Stimulated activated CD4-positive, alpha-beta T cell treated with anti-CD3 and anti-CD28 coated beads, Interleukin-15, amount 100 ng/mL, for 24 hours (primary cell): ENCODE data around the gene WNT7B.

Source experiments
- DNase-seq: peaks from one replicate; pipeline ENCODE4 v3.0.0-alpha.2; 2020

Gene WNT7B

DNA sequence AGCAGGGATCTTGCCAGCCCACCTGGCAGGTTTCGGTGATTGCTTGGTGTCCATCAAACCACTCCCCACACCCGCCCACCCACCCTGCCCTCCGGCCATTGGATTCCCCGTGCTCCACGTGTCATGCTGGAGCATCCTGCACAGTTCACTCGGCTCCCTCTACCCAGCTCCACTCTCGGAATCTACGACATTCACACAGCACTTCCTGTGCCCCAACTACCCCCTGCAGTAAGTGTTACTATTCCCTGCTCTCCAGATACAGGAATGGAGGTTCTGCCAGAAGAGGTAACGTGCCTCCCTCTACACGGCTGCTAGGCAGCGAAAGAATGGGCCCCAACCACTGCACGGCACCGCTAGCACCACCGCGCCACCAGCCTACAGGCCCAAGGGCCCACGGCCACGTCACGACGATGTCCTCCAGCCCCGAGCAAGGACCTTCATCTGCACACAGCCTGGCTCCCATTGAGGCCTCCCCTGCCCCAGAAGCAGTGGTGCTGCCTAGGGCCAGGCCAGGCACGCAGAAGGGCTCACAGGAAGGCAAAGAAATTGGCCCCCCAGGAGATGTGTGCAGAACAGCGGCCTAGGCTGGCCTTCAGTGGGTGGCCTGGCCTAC, 27.6 kb downstream of the WNT7B start:
- no peak for DNase-seq

DNA sequence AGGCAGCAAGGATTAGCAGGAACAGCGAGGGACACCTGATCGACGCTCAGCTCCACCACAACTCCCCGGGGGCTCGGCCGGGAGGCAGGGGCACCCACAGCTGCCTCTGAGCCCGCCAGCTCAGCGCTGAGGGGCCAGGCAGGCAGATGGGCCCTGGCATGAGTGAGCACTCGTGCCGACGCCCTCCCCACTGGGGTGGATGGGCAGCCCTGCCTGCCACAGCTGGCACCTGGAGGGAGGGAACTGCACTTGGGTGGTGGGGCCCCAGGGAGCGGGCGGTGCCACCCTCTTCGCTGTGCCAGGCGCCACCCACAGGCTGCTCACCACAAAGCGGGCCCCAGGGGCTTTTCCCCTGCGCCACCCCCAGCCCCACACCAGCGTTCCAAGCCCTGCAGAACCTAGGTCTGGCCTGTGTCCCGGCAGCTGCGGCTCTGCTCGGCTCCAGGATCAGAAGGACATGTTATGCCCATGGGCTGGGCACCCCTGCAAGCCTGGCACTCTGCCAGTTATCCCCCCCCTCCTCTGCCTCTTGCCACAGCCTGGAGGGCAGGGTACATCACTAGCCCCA, 28.8 kb downstream of the WNT7B start:
- DNase-seq = no peak

DNA sequence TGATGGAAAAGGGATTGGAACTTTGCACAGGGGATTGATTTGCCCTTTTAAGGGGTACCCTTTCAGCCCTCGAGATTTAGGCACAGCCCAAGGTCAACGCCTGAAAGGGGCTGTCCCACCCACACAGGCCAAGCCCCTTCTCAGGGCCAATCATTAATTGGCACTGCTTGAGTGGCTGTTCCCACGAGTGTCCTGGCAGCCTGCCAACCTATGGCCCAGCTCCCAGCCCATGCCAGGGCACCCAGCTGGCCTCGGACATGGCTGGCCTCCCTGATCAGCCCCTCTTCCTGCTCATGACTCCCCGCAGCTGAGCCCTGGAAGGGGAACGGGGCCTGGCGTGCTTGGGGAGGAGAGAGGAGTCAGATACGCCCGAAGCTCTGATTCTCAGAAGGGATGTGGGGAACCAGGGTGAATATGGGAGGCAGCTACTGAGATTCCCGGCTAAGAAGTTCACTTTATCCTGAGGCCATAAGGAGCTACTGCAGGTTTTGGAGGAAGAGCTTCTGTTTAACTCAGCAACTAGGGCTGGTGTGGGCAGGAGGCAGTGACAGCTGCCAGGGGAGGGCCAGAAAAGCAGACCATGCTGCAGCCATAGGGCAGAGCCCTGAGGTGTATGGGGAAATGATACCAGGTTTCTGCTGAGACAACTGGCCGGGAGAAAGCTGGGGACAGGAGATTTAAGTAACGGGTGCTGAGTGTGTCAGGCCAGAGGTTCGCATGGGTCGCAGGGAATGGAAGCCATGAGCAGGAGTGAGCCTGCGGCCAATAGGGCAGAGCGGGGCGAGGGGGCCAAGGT, 30.0 kb downstream of the WNT7B start:
- no peak for DNase-seq

DNA sequence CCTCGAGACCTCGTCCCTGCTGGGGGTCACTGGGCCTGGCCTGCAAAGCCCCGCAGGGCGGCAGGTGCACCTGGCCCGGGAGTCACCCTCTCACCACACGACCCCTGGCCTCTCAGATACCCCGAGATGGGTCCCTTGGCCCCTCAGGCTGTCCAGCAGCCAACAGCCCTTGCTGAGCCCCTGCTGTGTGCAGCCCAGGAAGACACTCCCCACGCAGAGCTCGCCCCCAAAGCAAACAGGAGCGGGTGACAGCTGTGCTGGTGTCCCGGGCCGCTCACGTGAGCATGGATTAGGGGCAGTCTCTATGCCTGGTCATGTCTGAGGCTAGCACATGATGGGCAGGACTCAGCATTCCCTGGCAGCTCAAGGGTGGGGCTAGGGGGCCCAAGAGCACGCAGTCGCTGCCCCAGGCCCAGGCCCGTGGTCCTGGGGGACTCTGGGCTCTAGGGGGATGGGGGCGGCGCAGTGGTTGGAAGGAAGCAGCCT, 31.3 kb downstream of the WNT7B start:
- no peak for DNase-seq

DNA sequence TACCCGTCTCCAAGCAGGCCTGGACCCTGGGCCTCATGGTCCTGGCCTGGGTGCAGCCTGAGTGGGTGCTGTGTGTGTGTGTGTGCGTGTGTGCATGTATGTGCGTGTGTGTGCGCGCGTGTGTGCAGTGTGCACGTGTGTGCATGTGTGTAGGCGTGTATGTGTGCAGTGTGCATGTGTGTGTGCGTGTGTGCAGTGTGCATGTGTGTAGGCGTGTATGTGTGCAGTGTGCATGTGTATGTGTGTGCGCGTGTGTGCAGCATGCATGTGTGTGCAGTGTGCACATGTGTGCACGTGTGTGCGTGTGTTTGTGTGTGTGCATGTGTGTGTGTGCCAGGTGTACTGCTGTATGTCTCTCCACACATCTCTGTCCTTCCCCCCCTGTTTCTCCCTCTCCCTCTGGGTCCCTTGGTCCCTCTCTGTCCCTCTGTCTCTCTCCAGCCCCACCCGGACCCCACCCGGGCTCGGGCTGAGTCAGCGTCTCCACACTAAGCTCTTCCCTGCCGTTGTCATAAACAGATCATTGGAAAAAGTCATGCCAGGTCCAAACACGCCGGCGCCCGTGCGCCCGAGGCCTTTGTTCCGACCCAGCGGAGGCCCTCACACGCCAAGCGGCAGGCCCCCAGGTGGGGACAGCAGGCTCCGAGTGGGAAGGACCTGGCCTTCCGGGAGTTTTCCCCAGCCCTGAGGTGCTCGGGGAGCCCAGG, 34.0 kb downstream of the WNT7B start:
- DNase-seq = no peak

DNA sequence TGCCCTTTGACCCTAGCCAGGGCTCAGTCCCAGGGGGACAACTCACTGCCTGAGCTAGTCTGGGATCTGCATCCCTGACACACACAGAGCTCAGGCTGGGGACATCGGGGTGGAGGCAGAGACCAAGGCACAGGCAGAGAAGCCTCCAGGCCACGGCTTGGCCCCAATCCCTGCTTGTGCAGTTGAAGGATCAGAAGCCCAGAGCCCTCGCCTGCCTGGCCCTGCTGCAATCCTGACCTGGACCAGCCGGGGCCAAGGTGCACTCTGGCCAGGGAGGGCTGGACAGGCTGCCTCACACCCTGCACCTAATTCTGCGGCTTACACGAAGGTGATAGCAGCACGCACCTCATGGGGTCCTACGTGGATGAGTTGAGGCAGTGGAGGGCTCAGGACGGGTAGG, 34.6 kb downstream of the WNT7B start:
- no peak for DNase-seq

DNA sequence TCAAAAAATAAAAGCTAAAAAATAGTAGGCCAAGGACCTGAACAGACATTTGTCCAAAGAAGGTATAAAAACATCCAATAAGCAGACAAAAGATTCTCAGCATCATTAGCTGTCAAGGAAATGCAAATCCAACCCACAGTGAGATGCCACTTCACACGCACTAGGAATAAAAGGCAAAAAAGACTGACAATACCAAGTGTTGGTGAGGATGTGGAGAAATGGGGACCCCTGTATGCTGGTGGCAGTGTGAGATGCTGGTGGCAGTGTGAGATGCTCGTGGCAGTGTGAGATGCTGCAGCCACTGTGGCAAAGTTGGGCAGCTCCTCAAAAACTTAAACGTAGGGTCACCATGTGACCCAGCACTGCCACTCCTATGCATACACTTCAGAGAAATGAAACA, 38.0 kb downstream of the WNT7B start:
- no peak for DNase-seq

DNA sequence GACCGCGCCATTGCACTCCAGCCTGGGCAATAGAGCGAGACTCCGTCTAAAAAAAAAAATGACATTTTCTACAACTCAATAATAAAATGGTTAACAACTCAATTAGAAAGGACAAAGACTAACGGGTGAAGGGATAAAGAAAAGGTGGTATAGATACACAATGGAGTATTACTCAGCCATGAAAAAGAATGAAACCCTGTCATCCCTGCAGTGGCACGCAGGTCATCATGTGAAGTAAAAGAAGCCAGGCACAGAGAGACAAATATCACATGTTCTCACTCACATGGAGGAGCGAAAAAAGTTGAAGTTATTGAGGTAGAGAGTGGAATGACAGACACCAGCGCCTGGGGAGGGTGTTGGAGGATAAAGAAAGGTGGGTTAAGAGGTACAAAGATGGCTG, 39.0 kb downstream of the WNT7B start:
- DNase-seq = no peak

DNA sequence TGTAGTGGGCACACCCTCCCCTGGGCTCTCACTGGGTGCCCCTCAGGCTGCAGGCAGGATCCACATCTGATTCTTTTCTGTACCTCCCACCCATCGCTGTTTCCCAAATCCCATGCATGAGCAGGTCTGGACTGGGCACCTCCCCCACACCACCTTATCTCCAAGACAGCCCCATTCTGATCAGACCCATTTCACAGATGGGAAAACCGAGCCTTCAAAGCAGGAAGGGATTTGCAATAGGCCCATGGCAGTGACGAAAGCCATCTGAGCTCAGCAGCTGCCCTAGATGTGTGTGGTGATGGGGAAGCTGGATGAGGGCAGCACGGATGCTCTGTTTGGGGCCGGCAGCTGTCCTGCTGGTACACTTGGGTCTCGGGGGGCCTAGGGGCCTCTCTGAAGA, 41.4 kb downstream of the WNT7B start:
- no peak for DNase-seq

DNA sequence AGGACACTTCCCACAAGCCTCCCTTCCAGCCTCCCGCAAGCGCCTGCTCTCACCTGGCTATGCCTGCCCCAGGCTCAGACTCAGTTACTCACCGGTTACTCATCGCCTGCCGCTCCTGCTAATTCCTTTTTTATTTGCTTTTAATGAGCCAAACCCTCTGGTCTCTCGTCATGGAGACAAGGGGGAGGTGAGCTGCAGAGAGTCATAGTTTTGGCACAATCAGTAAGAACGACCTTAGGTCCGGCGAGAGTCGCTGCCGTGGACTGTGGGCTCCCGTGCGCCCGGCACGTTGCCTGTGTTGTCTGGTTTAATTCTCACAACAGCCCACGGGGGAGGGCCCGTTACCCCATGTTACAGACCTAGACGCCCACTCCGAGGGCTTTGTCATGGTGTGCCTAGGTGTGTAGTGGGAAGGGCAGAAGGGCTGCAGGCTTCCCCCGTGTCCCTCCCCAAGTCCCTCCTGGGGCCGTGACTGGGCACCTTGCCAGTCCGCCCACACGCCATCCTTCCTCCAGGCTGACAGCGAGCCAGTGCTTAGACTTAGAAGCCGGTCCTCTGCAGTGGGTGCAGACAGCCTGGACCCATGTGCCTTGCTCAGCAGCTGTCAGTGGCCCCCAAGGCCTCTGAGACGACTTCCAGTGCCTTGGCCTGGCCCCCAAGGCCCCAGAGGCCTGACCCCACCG, 42.2 kb downstream of the WNT7B start:
- no peak for DNase-seq

DNA sequence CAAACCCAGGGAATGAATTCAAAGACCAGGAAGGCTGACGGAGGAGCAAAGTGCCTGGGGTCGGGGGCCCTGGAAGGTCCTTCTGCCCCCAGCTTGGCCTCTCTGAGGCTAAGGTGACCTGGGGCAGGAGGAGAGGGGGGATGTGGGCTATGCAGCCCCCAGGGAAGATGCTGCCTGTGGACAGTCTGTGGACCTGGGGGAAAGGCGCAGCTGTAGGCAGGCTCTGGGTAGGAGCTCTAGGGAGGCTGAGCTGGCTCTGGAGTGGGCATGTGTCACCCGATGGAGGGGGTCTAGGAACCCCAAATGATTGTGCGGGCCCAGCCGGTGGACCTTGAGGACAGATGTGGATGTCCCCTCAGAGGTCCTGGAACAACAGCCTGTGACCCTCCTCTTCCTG, 42.8 kb downstream of the WNT7B start:
- DNase-seq = no peak

DNA sequence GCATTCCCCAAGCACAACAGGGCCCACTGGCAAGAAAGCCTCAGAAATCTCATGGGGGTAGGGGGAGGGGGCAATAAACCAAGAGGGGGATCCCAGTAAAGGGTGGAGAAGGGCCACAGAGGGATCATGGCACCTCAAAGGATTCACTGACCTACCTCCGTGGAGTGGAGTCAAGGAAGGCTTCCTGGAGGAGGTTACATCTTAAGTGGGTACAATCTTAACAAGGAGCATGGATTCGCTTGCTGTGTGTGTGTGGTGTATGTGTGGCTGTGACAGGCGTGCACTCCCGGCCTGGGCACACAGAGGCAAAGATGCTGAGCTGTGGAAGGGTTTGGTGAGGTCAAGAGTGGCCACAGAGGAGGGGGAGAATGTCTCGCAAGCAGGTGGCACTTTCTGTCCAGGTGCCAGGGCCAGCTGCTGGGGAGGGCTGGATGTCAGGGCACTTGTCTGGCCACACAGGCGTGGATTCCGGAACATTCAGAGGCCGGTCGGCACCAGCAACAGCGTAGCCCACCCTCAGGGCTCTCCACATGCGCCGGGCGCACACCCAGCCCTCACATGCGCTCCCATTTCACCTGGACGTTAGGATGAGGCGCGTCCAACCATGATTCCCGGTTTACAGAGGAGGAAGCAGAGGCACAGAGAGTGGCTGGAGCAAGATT, 43.3 kb downstream of the WNT7B start:
- DNase-seq = no peak

DNA sequence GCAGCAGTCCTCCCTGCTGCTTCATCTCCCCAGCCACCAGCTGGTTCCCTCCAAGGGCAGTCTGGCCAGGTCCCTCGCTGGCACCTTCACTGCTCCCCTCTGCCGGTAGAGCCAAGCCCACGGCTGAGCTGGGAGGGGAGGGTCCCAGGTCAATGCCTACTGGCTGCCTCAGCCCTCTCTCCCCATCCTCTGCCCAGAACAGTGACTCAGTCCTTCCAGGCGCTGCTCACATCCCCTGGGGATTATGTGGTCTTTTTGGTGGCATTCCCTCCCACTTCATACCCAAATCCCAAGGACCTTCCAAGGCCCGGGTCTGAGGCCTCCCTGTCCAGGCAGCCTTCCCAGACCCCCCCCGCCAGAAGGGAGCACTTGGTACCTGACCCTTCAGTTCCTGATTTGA, 44.9 kb downstream of the WNT7B start:
- no peak for DNase-seq

DNA sequence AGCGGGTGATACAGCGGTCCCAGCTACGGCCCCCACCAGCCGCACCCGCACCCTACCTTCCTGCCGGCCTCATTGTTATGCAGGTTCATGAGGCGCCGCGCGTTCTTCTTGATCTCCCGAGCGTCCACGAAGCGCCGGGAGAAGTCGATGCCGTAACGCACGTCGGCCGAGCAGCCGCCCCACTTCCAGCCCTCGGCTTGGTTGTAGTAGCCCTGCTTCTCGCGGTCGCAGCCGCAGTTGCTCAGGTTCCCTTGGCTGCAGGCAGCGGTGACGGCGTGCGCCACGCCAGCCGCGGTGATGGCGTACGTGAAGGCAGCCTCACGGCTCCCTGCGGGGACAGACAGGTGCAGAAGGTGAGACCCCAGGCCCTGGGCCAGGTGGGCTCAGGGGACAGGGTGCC, 45.9 kb downstream of the WNT7B start:
- no peak for DNase-seq

DNA sequence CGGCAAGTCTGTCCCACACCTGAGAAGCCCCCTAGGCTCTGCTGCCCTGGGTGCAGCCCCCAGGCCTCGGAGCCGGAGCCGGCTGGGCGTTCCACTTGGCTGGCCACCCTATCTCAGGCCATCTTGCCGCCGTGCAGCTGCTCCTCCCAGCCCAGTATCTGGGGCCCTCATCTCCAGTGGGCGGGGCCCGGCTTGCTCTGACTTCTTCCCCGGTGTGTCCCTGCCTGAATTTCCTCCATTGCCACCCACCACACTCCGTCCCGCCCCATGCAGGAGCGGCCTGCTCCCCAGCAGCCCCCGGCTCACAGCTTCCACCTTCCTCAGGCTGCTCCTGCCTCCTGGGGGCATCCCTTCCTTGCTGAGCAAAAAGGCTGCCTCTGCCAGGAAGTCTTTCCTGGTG, 46.6 kb downstream of the WNT7B start:
- no peak for DNase-seq

DNA sequence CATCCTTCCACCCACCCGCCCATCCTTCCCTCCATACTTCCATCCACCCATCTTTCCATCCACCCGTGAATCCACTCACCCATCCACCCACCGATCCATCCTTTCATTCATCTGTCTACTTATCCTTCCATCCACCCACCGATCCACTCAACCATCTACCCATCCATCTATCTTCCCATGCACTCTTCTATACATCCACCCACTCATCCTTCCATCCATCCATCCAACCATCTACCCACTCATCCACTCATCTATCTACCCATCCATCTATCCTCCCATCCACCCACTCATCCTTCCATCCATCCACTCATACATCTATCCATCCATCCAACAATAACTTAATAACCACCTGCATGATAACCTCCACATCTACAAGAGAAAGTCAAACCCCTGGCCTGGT, 47.3 kb downstream of the WNT7B start:
- no peak for DNase-seq

DNA sequence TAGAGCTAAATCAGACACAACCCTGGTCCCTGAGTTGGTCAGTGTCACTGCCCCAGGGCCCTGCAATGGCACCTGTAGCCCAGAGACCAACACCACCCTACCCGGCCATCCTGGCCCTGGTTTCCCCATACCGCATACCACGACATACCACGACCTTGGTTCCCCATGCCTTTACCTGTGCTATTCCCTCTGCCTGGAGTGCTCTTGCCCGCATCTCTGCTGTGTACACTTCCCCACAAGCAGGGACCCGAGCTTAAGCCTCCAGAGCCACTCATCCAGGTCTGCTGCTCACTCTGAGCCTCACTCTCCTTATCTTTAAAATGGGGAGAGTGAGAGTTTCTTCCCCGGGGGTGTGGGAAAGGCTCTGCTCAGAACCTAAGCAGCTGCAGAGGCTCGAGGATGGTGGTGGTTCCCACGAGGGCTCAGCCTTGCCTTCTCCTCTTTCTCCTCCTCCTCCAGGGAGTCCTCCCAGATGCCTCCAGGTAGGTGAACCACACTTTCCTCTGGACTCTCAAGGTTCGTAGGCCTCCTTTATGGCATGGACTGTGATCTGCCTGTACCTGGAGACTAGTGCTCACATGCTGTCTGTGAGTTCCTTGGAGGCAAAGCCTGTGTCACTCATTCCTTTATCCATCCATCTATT, 48.1 kb downstream of the WNT7B start:
- no peak for DNase-seq

DNA sequence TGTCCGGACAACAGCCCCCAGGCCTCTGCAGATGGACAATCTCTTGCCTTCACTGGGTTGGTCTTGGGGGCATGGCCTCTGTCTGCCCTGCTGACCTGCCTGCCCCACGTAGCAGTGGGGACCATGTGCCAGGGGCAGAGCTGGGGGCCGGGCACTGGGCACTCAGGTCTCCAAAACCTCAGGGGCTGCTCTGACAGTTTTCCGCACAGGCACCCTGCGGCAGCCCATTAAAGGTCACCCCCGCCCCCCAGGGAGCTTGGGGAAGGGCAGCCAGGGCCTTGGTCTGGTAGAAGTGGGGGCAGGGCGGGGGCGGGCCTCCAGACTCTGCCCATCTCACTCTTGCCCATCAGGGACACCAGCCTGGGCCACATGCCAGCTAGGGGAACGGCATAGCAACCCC, 49.9 kb downstream of the WNT7B start:
- DNase-seq = no peak

DNA sequence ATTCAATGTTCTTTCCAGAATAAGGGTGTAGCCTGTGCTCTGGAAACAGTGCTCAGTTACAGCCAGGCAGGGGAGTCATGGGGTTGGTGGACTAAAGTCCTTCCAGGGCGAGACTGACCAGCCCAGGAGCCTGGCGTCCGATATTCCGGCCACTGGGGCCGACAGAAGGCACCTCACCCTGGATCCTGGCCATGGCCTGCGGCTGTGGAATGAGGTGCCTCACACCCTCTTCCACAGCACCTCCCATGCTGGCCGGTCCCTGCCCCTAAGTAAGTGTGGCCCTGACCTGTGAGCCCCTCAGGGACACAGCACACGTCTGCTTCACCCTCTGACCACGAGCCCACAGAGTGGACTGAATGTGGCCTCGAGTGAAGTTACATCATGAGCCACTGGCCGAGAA, 50.5 kb downstream of the WNT7B start:
- no peak for DNase-seq

DNA sequence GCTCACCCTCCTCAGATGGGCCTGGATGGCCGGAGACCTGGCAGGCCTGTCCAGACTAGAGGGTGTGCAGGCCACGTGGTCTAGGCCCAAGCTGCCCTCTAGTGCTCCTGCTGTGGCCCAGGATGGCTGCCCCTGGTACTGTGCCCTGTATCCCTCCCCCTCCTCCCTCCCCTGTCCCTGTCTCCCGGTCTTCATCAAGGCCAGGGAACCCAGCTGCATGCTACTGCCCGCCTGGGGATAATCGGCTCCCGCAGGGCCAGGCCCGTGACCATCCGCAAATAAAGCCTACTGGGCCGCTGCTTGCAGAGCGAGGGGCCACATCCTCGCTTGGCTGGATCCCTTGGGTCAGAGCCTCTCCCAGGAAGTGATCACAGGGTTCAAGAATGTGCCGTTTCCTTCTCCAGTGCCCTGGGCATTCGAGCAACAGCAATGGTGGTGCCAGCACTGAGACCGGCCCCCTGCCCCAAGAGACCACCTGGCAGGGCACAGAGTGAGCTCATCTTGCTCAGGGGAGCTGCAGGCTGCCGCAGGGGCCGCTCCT, 51.1 kb downstream of the WNT7B start:
- no peak for DNase-seq

DNA sequence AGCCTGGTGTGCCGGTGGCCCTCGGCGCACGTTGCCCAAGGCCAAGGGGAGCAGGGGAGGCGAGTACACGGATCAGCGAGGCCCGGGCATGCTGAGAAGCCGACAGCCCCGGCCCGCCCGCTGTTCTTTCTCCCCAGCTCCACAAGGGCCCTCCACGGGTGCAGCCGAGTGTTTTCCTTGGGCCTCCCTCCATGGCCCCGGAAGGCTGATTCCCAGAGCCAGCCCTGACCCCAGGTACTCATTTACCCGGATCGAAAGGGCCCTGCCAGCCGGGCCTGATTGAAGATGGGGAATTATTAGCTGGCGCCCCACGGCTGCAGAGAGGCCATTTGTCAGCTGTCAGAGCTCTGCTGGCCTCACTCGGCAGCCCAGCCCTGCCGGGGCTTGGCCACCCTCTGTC, 53.1 kb downstream of the WNT7B start:
- DNase-seq = no peak

DNA sequence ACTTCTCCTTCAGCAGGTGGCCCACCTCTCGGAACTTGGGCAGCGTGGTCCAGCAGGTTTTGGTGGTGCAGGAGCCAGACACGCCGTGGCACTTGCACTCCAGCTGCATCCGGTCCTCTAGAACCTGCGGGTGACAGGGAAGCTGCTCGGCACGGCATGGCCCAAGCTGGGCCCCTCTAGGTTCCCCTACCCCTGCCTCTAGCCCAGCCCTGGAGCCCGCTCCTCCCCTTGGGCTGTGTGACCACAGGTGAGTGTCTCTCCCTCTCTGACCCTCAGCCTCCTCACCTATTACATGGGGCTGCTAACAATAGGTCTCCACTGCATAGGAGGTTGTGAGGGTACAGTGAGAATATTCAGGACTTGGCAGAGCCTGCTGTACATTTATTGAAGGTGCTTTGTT, 53.8 kb downstream of the WNT7B start:
- DNase-seq = no peak
